ENCODE measurements around the gene SHROOM3.

SHROOM3 gene

GRCh38 chr4:76723373-76723772 lies 288.3 kb downstream of the SHROOM3 start:
- H3F3A ChIP-seq (ENCODE audit: insufficient read depth): no peaks in the 10 kb centered on the region
- no peak overlapping the region for H3K4me3 ChIP-seq (ENCODE audit: insufficient read depth, low read length, poor library complexity, severe bottlenecking)
- TF ChIP-seq EZH2phosphoT487 (conservative IDR thresholded peaks at IDR 0.05; ENCODE audit: low read length): no peak
- TF ChIP-seq CTCF (IDR thresholded peaks at IDR 0.05; ENCODE audit: insufficient read depth, low read length, poor library complexity, severe bottlenecking): no peak
- H2AFZ ChIP-seq (ENCODE audit: low read depth, low read length, severe bottlenecking): no peak overlapping the region
- no peaks in the 10 kb centered on the region for H3K36me3 ChIP-seq (ENCODE audit: low read length)
- H3K9me2 ChIP-seq (replicated peaks; ENCODE audit: insufficient read depth, low read length): no peaks in the 10 kb centered on the region
- H4K20me1 ChIP-seq (ENCODE audit: low read depth, low read length): no peaks in the 10 kb centered on the region
- no peaks in the 10 kb centered on the region for H3K27me3 ChIP-seq (ENCODE audit: low read length)
- no peak overlapping the region for H3K27ac ChIP-seq (ENCODE audit: low read depth, low read length)
- H3K79me2 ChIP-seq (ENCODE audit: insufficient read depth, low read length): no peaks in the 10 kb centered on the region
- no peak overlapping the region for H3K9ac ChIP-seq (ENCODE audit: low read length)
- no peak overlapping the region for H3K4me2 ChIP-seq (ENCODE audit: low read depth, low read length, poor library complexity, severe bottlenecking)
- no peaks in the 10 kb centered on the region for H3K9me3 ChIP-seq (ENCODE audit: insufficient read depth, low read length)

- Histone ChIP-seq H3K27me3 (ENCODE audit: low read length) (no peaks in the 10 kb centered on the region), H4K20me1 (ENCODE audit: low read depth, low read length) (no peaks in the 10 kb centered on the region), H3K36me3 (ENCODE audit: low read length) (no peaks in the 10 kb centered on the region), H3K9ac (ENCODE audit: low read length) (no peak overlapping the region), H3K79me2 (ENCODE audit: insufficient read depth, low read length) (no peaks in the 10 kb centered on the region), H3K27ac (ENCODE audit: low read depth, low read length) (no peak overlapping the region), H3F3A (ENCODE audit: insufficient read depth) (no peaks in the 10 kb centered on the region), H3K4me2 (ENCODE audit: low read depth, low read length, poor library complexity, severe bottlenecking) (no peak overlapping the region), H3K9me3 (ENCODE audit: insufficient read depth, low read length) (no peaks in the 10 kb centered on the region), H2AFZ (ENCODE audit: low read depth, low read length, severe bottlenecking) (no peak overlapping the region), H3K4me3 (ENCODE audit: insufficient read depth, low read length, poor library complexity, severe bottlenecking) (no peak overlapping the region), H3K9me2 (replicated peaks; ENCODE audit: insufficient read depth, low read length) (no peaks in the 10 kb centered on the region)
- TF ChIP-seq EZH2phosphoT487 (conservative IDR thresholded peaks at IDR 0.05; ENCODE audit: low read length) (no peak), CTCF (IDR thresholded peaks at IDR 0.05; ENCODE audit: insufficient read depth, low read length, poor library complexity, severe bottlenecking) (no peak)
Observed at GRCh38 chr4:76723924-76724323, 288.9 kb downstream of the SHROOM3 start.

GRCh38 chr4:76725039-76725438 lies 290.0 kb downstream of the SHROOM3 start:
- Histone ChIP-seq H2AFZ (ENCODE audit: low read depth, low read length, severe bottlenecking) (no peak overlapping the region), H3K27me3 (ENCODE audit: low read length) (no peaks in the 10 kb centered on the region), H3F3A (ENCODE audit: insufficient read depth) (no peaks in the 10 kb centered on the region), H3K36me3 (ENCODE audit: low read length) (no peaks in the 10 kb centered on the region), H3K79me2 (ENCODE audit: insufficient read depth, low read length) (no peaks in the 10 kb centered on the region), H3K4me3 (ENCODE audit: insufficient read depth, low read length, poor library complexity, severe bottlenecking) (no peak overlapping the region), H4K20me1 (ENCODE audit: low read depth, low read length) (no peaks in the 10 kb centered on the region), H3K9me2 (replicated peaks; ENCODE audit: insufficient read depth, low read length) (no peaks in the 10 kb centered on the region), H3K9ac (ENCODE audit: low read length) (no peak overlapping the region), H3K4me2 (ENCODE audit: low read depth, low read length, poor library complexity, severe bottlenecking) (no peak overlapping the region), H3K9me3 (ENCODE audit: insufficient read depth, low read length) (no peaks in the 10 kb centered on the region), H3K27ac (ENCODE audit: low read depth, low read length) (no peak overlapping the region)
- TF ChIP-seq EZH2phosphoT487 (conservative IDR thresholded peaks at IDR 0.05; ENCODE audit: low read length): no peak
- TF ChIP-seq CTCF (IDR thresholded peaks at IDR 0.05; ENCODE audit: insufficient read depth, low read length, poor library complexity, severe bottlenecking): no peak
